Choroid plexus epithelial cell (primary cell): ENCODE data around the gene USP27X.

Experiments used
- DNase-seq: peaks from one replicate; pipeline ENCODE4 v3.0.0-alpha.2; 2010; ENCODE audit warnings: low read depth
- H3K4me3 ChIP-seq: 2 replicates; pipeline ENCODE4 v1.5.1; 2011; ENCODE audit warnings: low read depth, mild to moderate bottlenecking, control low read depth, low read length, moderate library complexity
- CTCF ChIP-seq: conservative IDR thresholded peaks from 2 replicates; pipeline ENCODE4 v1.5.1; 2011; ENCODE audit warnings: low read depth, mild to moderate bottlenecking, control low read depth, inconsistent platforms, low read length, moderate library complexity

Gene USP27X

GRCh38 chrX:49925176-49925575 is 45.9 kb downstream of the USP27X start:
- TF ChIP-seq CTCF = no peak
- no peak overlapping the region for H3K4me3 ChIP-seq
- no peak for DNase-seq

GRCh38 chrX:49930039-49930438 is 50.8 kb downstream of the USP27X start:
- H3K4me3 ChIP-seq = no peak overlapping the region
- peak; percentile 60 for DNase-seq
- TF ChIP-seq CTCF = no peak
